NCI-H1417 treated with DMSO at 0.1 percent for 48 hours (cell line): Measurements from ENCODE around the gene MVB12B.
"Not testable (repeated sequence)": the region's sequence is repeated elsewhere in the genome, so short reads cannot be mapped to it uniquely, and the experiment has no call there.

Experiments
- DNase-seq: peaks from one replicate; lab custom pipeline; 2025; lab: John Stamatoyannopoulos, UW

Gene MVB12B

DNA sequence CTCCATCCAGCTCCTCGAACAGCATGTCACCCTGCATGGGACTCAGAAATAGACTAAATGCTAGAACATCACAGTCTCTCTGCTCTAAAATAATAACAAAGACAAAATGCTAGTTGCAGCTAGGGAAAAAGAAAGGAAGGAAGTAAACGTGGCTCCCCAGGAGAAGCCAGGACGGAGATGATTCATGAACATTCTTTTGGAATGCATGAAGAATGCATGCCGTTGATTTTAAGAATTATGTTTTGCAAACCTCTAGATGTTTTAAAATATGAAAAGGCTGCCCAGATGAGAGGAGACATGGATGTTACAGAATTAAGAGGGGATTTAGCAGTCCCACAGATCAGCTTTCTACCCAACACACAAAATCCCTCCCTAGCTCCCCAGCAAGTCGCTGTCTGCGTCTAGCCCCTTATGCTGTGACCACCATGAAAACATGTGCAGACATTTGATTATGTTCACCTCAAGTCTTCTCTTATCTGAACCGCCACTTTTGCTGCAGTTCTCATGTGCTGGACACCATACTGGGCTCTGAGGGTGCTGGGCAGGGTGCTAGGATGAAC, 147.7 kb downstream of the MVB12B start:
- no peak for DNase-seq

GRCh38 chr9:126474786-126475485, 148.3 kb downstream of the MVB12B start:
- DNase-seq = no peak

DNA sequence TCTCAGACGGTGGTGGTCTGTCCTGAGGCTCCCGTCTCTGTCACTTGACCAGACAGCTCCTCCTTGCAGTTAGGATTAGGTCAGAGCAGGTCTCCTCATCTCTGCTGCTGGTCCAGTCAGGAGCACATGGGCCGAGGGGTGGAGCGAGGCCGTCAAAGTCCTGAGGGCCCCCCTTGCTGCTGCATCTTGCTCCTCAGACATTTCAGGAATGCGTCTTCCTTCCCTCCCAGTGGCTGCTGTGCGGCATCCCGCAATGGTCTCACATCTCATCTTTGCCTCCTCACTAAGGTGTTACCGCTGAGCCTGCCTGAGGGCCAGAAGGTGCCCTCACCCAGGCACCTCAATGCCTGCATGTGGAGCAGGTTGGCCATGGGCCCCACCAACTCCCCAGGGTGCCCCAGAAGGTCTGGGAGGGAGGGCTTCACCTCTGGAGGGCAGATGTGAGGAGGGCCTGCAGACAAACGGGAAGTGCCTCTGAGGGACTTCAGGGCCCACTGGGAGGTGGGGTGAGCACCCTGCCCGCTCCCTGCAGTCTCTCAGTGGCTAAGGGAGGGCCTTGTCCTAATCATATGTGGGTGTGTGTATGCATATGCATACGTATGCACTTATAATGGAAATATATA, 149.4 kb downstream of the MVB12B start:
- DNase-seq = no peak

- not testable (repeated sequence) for DNase-seq
Measured at GRCh38 chr9:126477432-126477831, 150.8 kb downstream of the MVB12B start.

DNA sequence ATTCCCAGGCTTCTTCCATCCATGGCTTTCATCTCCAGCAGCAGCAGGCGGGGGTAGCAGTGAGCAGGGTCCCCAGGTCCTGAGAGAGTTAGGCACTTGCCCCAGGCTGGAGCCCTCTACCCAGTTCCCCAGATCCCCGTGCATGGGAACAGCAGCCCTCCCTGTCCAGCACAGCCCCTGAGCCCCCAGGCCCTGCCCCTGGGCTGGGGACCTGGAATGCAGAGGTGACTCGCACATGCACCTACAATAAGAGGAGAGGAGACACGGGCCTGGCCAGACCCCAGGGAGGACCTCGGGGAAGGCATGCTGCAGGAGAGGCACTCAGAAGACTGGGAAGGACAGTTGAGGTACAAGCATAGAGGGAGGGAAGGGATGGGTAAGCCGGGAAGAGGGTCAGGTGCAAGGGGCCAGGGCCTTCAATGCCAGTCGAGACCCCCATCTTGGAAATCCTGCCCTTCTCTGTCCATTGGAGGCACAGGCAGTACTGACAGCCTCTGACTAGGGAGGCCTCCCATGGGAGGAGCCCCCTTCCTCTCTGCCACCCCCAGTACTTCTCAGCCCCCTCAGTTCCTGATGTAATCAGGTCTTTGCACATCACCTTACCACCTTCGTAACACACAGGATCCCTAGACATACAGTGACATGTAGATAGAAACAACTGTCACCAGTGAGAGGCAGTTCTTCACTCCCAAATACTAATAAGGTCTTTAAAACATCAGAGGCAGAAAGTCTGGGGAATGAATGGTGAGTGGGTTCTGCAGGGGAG, 151.8 kb downstream of the MVB12B start:
- no peak for DNase-seq

DNA sequence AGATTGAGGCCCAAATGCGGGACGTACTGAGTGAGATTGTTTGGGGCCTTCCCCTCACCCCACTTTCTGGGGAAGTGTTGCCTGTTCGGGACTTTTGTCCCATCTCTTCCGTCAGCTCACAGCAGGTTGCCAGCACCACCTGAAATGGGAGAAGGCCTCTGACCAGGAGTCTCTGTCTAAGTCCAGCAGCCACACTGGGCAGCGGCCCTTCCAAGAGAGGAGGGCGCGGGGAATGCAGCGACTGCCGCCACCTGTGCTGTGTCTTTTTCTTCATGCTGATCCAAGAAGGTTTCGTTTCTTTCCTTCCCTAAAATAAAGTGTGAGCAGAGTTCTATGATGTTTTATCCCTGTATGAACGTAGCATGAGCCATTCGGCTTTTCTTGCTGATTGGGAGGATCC, 152.9 kb downstream of the MVB12B start:
- DNase-seq = no peak

DNA sequence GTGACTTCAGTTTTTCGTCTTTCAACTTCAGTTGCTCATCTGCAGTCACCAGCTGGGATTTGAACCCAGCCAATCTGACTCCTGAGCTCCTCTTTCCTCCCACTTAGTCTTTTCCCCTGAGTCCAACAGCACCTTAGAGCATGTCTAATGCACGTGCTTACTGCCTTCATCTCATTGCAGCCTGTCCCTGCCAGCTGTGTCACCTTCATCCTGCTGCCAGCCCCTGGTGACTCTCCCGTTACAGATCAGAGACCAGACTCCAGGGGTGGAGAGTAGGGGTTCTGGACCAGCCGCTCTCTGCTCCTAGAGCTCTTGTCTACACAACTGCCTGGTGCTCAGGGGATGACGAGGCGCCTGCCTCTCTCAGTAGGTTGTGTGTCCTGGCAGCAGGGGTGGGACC, 154.2 kb downstream of the MVB12B start:
- DNase-seq = no peak

DNA sequence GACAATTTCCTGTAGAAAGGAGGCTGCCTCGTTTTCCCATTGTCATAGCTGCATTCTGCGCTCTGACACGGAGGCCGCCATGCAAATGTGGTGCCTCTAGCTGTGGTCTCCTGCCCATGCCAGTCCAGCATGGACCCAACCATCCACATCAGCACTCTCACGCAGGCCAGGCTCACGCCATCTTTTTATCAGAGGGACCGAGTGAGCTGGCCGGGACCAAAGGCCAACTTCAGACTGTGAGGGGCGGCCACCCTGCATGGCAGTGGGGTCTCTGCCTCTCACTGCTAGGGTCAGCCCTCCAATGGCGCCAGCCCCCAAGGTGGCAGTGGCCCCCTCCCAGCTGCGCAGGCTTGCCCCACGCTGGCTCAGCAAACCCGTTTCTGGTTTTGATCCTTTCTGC, 155.2 kb downstream of the MVB12B start:
- DNase-seq = no peak

DNA sequence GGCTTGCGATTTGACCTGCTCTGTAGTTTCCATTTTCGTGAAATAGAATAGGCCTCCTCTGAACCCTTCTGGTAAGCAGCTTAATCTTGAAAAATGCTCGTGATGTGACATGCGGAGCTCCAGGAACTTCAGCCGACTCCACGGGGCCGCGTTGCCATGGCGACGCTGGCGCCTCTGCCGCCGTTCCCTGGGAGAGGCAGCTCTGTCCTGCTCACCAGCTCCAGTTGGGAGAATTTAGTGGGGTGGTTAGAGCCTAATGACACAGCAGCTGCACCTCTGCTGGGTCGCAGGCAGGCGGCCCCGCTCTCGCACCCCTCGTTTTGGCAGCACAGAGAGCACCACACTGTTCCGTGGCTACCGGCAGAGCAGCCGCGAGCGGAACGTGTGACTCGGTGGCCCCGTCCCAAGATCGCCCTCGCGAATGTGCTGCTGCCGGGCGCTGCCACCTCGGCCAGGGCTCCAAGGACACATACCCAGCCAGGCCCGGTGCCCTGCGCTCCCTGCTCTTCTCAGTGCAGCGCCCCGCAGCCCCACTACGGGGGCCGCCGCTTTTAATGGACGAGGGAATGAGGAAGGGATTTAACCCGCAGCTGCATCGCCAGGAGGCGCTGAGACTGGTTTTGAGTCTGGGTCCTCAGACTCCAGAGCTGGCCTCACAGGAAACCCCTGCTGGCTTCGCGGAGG, 155.9 kb downstream of the MVB12B start:
- DNase-seq = no peak

DNA sequence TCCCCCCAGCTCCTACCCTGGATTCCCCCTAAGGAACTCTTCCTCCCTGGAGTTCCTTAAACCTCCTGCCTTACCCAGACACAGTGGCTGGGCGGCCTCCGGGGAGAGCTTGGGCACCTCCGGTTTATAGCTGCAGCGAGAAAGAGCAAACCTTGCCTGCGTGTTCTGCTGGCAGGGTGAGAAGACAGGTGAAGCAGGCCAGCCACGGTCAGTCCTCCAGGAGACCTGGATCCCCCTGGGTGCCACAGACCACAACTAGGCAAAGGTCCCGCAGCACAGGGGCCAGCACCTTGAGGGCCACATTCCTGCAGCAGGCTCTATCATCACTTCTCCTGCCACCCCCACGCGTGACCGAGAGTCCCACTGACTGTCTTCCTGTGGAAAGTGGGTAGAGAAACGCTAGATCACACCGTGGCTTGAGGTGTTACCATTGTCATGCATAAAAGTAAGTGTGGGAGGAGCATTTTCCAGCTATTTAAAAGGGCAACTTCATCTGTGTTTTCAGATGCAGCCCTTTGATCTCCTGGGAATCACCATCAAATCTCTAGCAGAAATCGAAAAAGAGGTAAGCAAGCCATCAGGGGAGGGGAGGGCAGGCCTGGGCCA, 156.9 kb downstream of the MVB12B start:
- no peak for DNase-seq

- no peak for DNase-seq
Measured at GRCh38 chr9:126485662-126486061, 159.0 kb downstream of the MVB12B start.

DNA sequence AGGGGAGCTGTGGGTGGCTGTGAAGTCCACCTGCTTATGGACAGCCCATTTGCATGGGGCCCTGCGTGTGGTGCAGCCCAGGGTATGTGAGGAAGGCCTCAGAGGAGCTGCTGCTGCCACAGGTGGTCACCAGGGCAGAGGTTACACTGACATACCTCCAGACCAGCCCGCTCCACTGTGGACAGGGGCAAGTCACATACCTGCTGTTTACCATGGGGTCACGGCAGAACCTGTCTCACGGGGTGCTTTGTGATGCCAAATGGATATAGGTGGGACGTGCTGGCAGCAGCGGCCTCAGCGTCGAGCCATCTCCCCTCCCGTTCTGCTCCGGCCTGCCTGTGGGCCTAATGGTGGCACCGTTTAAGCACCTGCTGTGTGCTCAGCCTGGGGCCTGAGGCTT, 159.6 kb downstream of the MVB12B start:
- no peak for DNase-seq

DNA sequence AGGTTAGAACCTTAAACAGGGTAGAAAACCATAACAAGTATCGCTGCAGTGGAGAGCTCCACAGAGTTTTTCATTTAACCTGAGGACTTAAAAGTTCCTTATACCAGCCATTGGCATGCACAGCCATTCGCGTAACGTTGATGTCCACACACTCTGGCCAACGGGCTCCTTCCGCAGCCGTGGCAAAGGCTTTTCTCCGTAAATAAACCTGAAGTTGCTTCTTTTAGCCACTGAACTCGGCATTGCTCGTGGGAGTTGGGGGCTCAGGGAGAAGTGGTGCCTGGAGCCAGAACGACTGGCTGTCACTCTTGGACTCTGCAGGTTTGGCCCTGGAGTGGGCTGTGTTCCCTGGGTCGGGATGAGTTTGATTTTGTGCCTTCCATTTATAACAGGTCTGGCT, 161.2 kb downstream of the MVB12B start:
- no peak for DNase-seq

DNA sequence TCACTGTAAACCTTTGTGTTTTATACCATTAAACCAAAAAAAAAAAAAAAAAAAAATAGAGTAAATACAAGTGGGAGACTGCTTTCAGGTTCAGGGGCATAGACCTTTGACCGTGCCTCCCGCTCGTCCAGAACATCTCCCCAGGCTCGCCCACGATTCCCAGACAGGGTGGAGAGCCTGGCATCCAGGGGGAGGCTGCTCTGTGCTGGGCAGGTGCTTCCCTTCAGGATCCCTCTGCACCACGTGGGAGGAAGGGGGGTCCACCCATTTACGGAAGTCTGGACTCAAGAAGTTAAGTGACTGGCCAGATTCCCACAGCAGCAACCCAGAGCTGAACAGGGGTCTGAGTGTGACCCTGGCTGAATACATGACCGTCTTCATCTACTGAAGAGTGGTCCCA, 161.7 kb downstream of the MVB12B start:
- no peak for DNase-seq

- DNase-seq = no peak
Measured at GRCh38 chr9:126488881-126489404, 162.3 kb downstream of the MVB12B start.

DNA sequence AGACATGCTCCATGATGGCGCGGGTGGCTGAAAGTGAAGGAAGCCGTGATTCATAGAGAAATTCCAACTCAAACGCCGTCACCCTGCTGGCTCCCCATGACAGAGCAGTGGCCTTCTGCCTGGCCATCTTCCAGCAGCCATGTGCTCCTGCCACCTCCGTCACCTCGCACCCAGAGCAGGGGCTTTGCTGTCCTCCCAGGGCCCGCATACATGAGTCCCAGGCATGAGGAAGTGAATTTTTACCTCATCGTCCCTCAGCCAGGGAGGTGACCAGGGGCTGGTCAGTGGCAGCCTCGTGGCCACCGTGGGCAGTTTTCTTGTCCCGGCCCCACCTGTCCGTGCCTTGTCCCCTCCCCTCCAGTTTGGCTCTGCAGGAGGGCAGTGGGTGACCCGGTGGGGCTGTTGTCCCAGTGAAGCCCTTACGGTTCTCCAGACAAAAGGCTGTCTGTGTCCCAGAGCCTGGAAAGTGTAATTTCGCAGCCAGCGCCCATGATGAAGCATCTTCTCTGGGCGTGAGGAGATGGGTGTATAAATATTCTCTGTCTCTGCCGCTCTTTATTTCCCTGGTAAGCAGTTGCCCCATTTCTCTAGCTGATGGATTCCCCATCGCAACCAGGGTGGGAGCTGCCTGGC, 163.1 kb downstream of the MVB12B start:
- DNase-seq = no peak

DNA sequence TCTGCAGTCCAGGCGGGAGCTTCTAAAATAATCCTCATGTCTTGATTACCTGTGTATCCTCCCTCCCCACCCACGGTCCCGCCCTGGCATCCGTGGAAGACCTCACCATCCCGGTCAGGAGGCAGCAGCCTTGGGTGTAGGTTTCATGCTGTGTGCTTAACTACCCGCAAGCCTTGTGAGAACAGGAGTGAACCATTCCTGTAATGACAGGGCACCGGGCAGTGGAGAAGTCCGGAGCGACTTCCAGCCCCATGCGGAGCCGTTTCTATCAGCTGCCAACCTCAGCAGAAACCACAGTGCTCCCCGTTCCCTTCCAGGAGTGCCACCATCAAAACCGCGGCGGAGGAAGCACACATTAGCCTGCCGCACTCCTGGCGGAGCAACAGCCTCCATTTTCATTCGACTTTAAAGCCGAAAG, 163.6 kb downstream of the MVB12B start:
- no peak for DNase-seq

DNA sequence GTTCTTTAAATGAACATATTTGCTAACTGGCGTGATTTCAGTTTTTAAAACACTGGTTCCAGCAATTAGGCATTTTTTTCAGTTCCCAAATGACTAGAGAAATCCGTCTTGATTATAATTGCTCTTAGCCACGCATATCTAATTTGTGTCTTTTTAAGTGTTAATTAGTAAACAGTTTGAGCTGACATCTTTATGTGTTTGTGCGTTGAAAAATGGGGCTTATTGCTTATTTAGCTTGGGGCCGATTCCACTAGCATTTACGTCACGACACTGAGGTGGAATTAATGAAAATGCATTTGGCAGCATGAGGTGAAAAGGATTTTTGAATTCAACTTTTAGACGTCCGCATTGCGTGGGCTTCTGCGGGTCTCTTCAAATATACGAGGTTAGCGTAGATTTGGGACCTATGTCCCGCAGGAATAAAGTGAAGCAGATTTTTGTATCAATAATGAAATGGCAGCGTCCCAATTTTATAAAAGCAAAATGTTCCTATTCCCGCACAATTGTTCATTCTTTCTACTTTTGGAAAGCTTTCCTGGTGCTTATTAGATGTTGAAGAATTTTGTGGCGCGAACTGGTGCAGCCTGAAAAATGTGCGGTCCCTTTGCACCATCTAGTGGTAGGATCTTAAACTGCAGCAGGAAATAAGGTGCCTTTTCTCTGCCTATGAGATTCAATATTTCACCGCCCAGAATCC, 164.4 kb downstream of the MVB12B start:
- DNase-seq = no peak

GRCh38 chr9:126491568-126491879, 164.9 kb downstream of the MVB12B start:
- no peak for DNase-seq

DNA sequence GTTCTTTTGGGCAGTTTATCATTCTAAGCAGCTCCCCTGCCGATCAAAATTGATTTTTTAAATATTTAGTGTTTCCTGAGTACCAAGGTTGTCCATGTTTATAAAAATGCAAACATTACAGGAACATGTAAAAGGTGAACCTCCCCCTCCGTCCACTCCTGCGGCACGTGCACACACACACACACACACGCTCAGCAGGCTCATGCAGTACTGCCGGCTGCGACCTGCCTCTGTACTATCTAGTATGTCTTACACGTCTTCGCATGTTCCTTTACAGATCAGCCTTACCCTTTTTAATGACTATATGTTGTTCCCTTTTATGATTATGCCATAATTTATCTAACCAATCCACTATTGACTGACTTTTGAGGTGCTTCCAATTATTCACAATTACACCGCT, 165.3 kb downstream of the MVB12B start:
- DNase-seq = no peak

DNA sequence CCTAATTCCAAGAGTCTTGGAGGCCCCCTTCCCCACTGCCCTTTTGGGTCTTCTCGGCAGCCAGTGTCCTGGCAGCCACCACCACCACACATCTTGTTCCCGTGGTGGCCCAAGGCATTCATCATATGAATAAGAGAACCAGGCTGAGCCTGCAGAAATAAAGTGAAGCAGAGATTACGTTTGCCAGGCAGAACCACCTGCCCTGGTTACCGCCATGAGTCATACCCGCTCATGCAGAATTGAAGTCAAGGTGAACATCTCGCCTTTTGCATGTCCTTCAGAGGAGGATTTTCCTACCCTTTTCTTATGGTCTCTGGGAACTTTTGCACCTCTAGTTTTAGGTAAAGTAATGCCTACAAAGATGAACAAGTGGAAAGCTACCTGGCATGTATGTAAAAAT, 167.6 kb downstream of the MVB12B start:
- DNase-seq = no peak
